Lower leg skin (tissue), 3 donors: ENCODE measurements around the gene GNAL.

Experiments used
- CTCF ChIP-seq, 3 donors: fragments of 450-650 bp; IDR thresholded peaks; one replicate each; pipeline ENCODE4 v1.5.1; 2016; ENCODE audit warnings: antibody characterized with exemption in 3 of 3, mild to moderate bottlenecking in 3 of 3, moderate library complexity in 2 of 3
- POLR2A ChIP-seq, 2 donors: fragments of 450-650 bp; IDR thresholded peaks; one replicate each; pipeline ENCODE4 v1.6.1; 2016 to 2017; ENCODE audit warnings: antibody characterized with exemption in 2 of 2, mild to moderate bottlenecking in 1 of 2, moderate library complexity in 1 of 2

GRCh38 chr18:11897781-11898180, 208.7 kb downstream of the GNAL start:
- TF ChIP-seq CTCF (IDR thresholded peaks at IDR 0.05) (no peak), POLR2A (IDR thresholded peaks at IDR 0.05) (no peak)
